ENCODE data around the gene ZNF385B.
"Not testable (repeated sequence)": the region's sequence is repeated elsewhere in the genome, so short reads cannot be mapped to it uniquely, and the experiment has no call there.

ZNF385B gene

DNA sequence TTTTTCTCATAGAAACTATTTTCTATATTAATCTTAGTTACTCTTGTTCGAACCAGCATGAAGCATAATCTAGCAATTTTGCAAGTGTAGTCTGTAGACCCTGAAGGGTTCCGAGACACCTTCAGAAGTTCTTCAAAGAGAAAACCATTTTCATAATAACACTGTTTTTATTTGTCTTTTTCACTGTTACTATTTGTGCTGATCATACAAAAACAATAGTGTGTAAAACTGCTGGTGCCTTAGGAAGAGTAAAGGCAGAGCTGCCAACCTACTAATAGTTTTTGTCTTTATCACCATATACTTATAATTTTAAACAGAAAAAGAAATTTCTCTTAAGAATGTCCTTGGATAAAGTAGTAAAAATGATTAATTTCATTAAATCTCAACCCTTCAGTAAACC, 218.9 kb downstream of the ZNF385B start:
- H3K9ac ChIP-seq (ENCODE audit: low read depth, low read length), result no peak overlapping the region
- no peak overlapping the region for H3K4me3 ChIP-seq (ENCODE audit: low read depth, low read length)
- no peaks in the 10 kb centered on the region for H3K36me3 ChIP-seq (ENCODE audit: control insufficient read depth, insufficient read depth, low read length)
- no peaks in the 10 kb centered on the region for H3K27me3 ChIP-seq (ENCODE audit: control insufficient read depth, insufficient read depth, low read length)
- no peaks in the 10 kb centered on the region for H3K9me3 ChIP-seq (ENCODE audit: control insufficient read depth, insufficient read depth, low read length)
- H3K4me1 ChIP-seq (ENCODE audit: control insufficient read depth, insufficient read depth, low read length), result no peaks in the 10 kb centered on the region

DNA sequence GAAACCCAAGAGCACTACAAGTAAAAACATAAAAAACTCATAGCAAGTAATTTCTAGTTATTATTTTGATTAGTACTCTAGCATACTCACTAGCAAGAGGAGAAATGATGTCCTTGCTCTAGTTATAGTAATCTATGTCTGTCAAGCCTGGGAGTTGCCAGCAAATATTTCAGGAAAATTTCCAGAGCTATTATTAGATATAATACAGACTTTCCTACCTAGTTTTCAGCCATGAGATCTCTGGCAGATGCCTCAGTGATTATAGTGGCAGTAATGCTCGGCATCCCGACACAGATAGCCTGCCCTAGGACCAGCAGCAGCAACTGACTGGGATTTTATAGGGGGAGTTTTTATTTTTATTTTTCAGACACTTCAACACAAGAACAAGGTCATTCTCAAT, 224.4 kb downstream of the ZNF385B start:
- Histone ChIP-seq H3K9ac (ENCODE audit: low read depth, low read length) (no peak overlapping the region), H3K9me3 (ENCODE audit: control insufficient read depth, insufficient read depth, low read length) (no peaks in the 10 kb centered on the region), H3K27me3 (ENCODE audit: control insufficient read depth, insufficient read depth, low read length) (no peaks in the 10 kb centered on the region), H3K4me3 (ENCODE audit: low read depth, low read length) (no peak overlapping the region), H3K36me3 (ENCODE audit: control insufficient read depth, insufficient read depth, low read length) (no peaks in the 10 kb centered on the region), H3K4me1 (ENCODE audit: control insufficient read depth, insufficient read depth, low read length) (no peaks in the 10 kb centered on the region)

DNA sequence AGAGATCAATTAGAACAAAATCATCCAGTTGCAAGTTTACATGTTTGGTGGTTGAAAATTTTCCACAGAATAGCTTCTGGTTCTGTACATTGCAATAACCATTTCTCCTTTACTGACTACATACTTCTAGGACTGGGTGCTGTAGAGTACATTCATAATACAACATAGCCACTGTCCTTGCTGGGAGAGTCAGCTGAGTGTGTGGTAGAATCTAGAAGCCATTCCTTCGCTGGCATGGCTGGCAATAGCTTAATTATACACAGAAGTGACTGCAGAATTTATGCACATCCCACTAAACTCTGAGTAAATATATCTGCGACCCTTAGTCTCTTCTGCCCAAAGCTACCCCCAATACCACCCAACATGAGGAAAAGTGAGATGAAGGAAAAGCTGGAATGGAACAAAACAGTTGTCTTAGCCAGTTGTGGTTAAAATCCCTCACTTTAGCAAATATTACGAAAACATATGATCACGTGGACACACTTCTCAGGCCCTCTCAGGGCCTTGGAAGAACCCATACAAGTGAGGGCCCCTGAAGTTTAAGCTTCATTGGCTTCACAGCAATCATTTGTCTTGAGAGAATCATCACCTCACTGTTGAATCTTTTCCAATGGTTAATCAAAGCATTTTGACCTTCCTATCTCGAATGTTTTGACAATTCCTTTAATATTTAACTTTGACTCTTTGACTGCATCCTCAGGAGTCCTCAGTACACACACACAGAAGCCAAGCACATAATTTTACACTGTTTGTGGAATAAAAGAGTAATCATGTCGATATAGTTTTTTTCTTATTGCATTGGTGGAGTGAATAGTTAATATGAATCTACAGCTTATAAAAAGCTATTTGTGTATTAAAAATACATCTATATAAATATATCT, 225.1 kb downstream of the ZNF385B start:
- Histone ChIP-seq H3K9ac (ENCODE audit: low read depth, low read length) (no peak overlapping the region), H3K9me3 (ENCODE audit: control insufficient read depth, insufficient read depth, low read length) (no peaks in the 10 kb centered on the region), H3K4me3 (ENCODE audit: low read depth, low read length) (no peak overlapping the region), H3K27me3 (ENCODE audit: control insufficient read depth, insufficient read depth, low read length) (no peaks in the 10 kb centered on the region), H3K4me1 (ENCODE audit: control insufficient read depth, insufficient read depth, low read length) (no peaks in the 10 kb centered on the region), H3K36me3 (ENCODE audit: control insufficient read depth, insufficient read depth, low read length) (no peaks in the 10 kb centered on the region)

DNA sequence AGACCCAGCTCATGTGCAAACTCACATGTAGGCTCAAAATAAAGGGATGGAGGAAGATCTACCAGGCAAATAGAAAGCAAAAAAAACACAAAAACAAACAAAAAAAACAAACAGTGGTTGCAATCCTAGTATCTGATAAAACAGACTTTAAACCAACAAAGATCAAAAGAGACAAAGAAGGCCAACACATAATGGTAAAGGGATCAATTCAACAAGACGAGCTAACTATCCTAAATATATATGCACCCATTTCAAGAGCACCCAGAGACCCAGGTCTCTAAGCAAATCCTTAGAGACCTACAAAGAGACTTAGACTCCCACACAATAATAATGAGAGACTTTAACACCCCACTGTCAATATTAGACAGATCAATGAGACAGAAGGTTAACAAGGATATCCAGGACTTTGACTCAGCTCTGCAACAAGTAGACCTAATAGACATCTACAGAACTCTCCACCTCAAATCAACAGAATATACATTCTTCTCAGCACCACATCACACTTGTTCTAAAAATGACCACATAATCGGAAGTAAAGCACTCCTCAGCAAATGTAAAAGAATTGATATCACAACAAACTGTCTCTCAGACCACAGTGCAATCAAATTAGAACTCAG, 229.5 kb downstream of the ZNF385B start:
- not testable (repeated sequence) for H3K9ac ChIP-seq (ENCODE audit: low read depth, low read length); H3K36me3 ChIP-seq (ENCODE audit: control insufficient read depth, insufficient read depth, low read length); H3K4me3 ChIP-seq (ENCODE audit: low read depth, low read length); H3K4me1 ChIP-seq (ENCODE audit: control insufficient read depth, insufficient read depth, low read length); H3K9me3 ChIP-seq (ENCODE audit: control insufficient read depth, insufficient read depth, low read length); H3K27me3 ChIP-seq (ENCODE audit: control insufficient read depth, insufficient read depth, low read length)

DNA sequence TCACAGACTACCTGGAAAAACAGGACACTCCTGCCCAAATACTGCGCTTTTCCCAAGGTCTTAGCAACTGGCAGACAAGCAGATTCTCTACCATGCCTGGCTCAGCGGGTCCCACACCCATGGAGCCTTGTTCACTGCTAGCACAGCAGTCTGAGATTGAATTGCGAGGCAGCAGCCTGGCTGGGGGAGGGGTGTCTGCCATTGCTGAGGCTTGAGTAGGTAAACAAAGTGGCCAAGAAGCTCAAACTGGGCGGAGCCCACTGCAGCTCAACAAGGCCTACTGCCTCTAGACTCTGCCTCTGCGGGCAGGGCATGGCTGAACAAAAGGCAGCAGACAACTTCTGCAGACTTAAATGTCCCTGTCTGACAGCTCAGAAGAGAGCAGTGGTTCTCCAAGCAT, 231.6 kb downstream of the ZNF385B start:
- not testable (repeated sequence) for H3K36me3 ChIP-seq (ENCODE audit: control insufficient read depth, insufficient read depth, low read length); H3K9ac ChIP-seq (ENCODE audit: low read depth, low read length); H3K4me3 ChIP-seq (ENCODE audit: low read depth, low read length); H3K4me1 ChIP-seq (ENCODE audit: control insufficient read depth, insufficient read depth, low read length); H3K9me3 ChIP-seq (ENCODE audit: control insufficient read depth, insufficient read depth, low read length); H3K27me3 ChIP-seq (ENCODE audit: control insufficient read depth, insufficient read depth, low read length)

DNA sequence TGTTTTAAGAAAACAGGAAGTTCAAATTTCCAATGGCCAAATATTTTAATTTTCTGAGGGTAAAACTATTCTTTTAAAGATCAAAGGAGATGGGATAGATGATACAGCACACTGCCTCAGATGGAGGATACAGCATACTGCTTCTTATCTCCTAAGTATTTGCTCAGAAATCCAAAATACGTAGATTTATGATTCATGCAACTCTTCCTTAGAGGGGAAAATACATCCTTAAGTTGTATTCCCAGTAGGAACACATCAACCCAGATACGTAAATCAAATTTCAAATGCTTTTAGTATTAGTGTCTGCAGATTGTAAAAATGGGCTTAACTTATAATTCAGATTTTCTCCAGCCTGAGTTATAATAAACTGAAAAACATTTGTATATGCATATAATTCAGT, 235.2 kb downstream of the ZNF385B start:
- H3K9ac ChIP-seq (ENCODE audit: low read depth, low read length), result no peak overlapping the region
- no peaks in the 10 kb centered on the region for H3K36me3 ChIP-seq (ENCODE audit: control insufficient read depth, insufficient read depth, low read length)
- H3K9me3 ChIP-seq (ENCODE audit: control insufficient read depth, insufficient read depth, low read length), result no peaks in the 10 kb centered on the region
- H3K27me3 ChIP-seq (ENCODE audit: control insufficient read depth, insufficient read depth, low read length), result no peaks in the 10 kb centered on the region
- H3K4me3 ChIP-seq (ENCODE audit: low read depth, low read length), result no peak overlapping the region
- peaks cover 3% of the 10 kb centered on the region for H3K4me1 ChIP-seq (ENCODE audit: control insufficient read depth, insufficient read depth, low read length)

DNA sequence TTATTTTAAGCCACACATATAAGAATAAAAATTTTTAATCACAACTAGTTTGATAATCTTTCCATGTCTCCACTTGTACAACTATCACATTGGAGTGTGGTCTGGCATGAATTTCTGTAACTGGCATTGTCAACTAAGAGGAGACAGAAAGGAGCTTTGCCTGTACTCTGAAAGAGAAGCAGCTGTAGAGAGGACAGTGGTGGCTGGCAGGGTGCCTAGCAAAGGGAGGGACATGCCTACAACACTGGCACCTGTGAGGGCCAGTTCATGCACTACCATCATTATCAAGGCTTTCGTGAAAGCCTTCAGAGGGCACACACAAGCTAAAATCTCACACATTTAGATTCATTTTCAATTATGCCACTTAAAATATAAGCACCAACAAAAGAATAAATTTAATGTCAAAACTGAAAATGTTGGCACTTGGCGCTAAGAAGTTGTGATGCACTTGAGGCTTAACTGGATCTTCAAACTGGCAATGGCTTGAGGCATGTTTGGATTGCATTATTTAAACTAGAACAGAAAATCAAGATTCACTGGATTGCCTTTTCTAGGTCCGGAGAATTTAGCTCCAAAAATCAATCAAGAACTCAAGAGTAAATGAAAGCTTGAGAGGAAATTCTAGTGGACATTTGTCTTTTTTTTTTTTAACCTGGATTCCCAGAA, 238.6 kb downstream of the ZNF385B start:
- Histone ChIP-seq H3K9me3 (ENCODE audit: control insufficient read depth, insufficient read depth, low read length) (peaks cover 2% of the 10 kb centered on the region), H3K9ac (ENCODE audit: low read depth, low read length) (no peak overlapping the region), H3K36me3 (ENCODE audit: control insufficient read depth, insufficient read depth, low read length) (no peaks in the 10 kb centered on the region), H3K4me1 (ENCODE audit: control insufficient read depth, insufficient read depth, low read length) (no peaks in the 10 kb centered on the region), H3K27me3 (ENCODE audit: control insufficient read depth, insufficient read depth, low read length) (no peaks in the 10 kb centered on the region), H3K4me3 (ENCODE audit: low read depth, low read length) (no peak overlapping the region)

GRCh38 chr2:179622112-179622511, 239.3 kb downstream of the ZNF385B start:
- Histone ChIP-seq H3K4me3 (ENCODE audit: low read depth, low read length) (no peak overlapping the region), H3K9ac (ENCODE audit: low read depth, low read length) (no peak overlapping the region), H3K9me3 (ENCODE audit: control insufficient read depth, insufficient read depth, low read length) (peaks cover 2% of the 10 kb centered on the region), H3K4me1 (ENCODE audit: control insufficient read depth, insufficient read depth, low read length) (no peaks in the 10 kb centered on the region), H3K27me3 (ENCODE audit: control insufficient read depth, insufficient read depth, low read length) (no peaks in the 10 kb centered on the region), H3K36me3 (ENCODE audit: control insufficient read depth, insufficient read depth, low read length) (no peaks in the 10 kb centered on the region)

DNA sequence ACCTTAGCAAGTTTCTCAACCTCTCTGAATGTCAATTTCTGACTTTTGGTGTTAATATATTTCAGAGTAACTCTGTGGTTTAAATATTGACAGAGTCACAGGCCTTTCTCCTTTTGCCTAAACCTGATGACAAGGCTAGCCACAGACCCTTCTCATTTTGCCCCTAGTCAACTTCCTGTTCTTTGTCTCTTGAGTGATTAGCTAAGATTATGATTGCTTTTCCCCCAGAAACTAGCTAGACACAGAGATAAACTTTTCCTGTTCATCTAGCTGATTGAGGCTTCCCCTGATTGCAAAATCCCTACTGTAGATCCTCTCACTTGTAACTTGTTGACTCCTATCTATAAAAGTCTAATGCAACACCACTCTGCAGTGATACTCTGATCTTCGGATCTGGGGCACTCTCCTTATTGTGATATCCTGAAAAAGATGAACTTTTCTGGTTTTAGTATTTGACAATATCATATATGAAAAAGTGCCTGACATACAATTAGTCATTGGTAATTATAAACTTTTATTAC, 241.4 kb downstream of the ZNF385B start:
- Histone ChIP-seq H3K9me3 (ENCODE audit: control insufficient read depth, insufficient read depth, low read length) (peaks cover 2% of the 10 kb centered on the region), H3K36me3 (ENCODE audit: control insufficient read depth, insufficient read depth, low read length) (no peaks in the 10 kb centered on the region), H3K4me3 (ENCODE audit: low read depth, low read length) (no peak overlapping the region), H3K9ac (ENCODE audit: low read depth, low read length) (no peak overlapping the region), H3K4me1 (ENCODE audit: control insufficient read depth, insufficient read depth, low read length) (no peaks in the 10 kb centered on the region), H3K27me3 (ENCODE audit: control insufficient read depth, insufficient read depth, low read length) (no peaks in the 10 kb centered on the region)

GRCh38 chr2:179614121-179614520, 247.3 kb downstream of the ZNF385B start:
- Histone ChIP-seq H3K27me3 (ENCODE audit: control insufficient read depth, insufficient read depth, low read length) (no peaks in the 10 kb centered on the region), H3K4me1 (ENCODE audit: control insufficient read depth, insufficient read depth, low read length) (no peaks in the 10 kb centered on the region), H3K9me3 (ENCODE audit: control insufficient read depth, insufficient read depth, low read length) (no peaks in the 10 kb centered on the region), H3K4me3 (ENCODE audit: low read depth, low read length) (no peak overlapping the region), H3K36me3 (ENCODE audit: control insufficient read depth, insufficient read depth, low read length) (no peaks in the 10 kb centered on the region), H3K9ac (ENCODE audit: low read depth, low read length) (no peak overlapping the region)

- Histone ChIP-seq H3K36me3 (ENCODE audit: control insufficient read depth, insufficient read depth, low read length) (no peaks in the 10 kb centered on the region), H3K4me1 (ENCODE audit: control insufficient read depth, insufficient read depth, low read length) (no peaks in the 10 kb centered on the region), H3K9ac (ENCODE audit: low read depth, low read length) (no peak overlapping the region), H3K27me3 (ENCODE audit: control insufficient read depth, insufficient read depth, low read length) (no peaks in the 10 kb centered on the region), H3K4me3 (ENCODE audit: low read depth, low read length) (no peak overlapping the region), H3K9me3 (ENCODE audit: control insufficient read depth, insufficient read depth, low read length) (no peaks in the 10 kb centered on the region)
Observed at GRCh38 chr2:179613701-179614100, 247.7 kb downstream of the ZNF385B start.

GRCh38 chr2:179613299-179613651, 248.1 kb downstream of the ZNF385B start:
- H3K27me3 ChIP-seq (ENCODE audit: control insufficient read depth, insufficient read depth, low read length), result no peaks in the 10 kb centered on the region
- H3K9ac ChIP-seq (ENCODE audit: low read depth, low read length), result no peak overlapping the region
- no peaks in the 10 kb centered on the region for H3K36me3 ChIP-seq (ENCODE audit: control insufficient read depth, insufficient read depth, low read length)
- no peak overlapping the region for H3K4me3 ChIP-seq (ENCODE audit: low read depth, low read length)
- H3K9me3 ChIP-seq (ENCODE audit: control insufficient read depth, insufficient read depth, low read length), result no peaks in the 10 kb centered on the region
- peaks cover 2% of the 10 kb centered on the region for H3K4me1 ChIP-seq (ENCODE audit: control insufficient read depth, insufficient read depth, low read length)

Measured in iPS-15b (cell line).